CD8-positive, alpha-beta memory T cell (primary cell): ENCODE data around the gene CNNM2. TPM values are rescaled to one million over a fixed set of nuclear protein-coding genes. Genes with fewer than 3 reads are reported as not detected.
"Not testable (repeated sequence)": the region's sequence is repeated elsewhere in the genome, so short reads cannot be mapped to it uniquely, and the experiment has no call there.

Experiments used
- CTCF ChIA-PET: fragments of 350-600 bp; sonication (Branson Sonifier 250); formaldehyde crosslinking; loops from one replicate; lab custom pipeline; 2021; ENCODE audit warnings: antibody characterized with exemption; lab: Charles Lee
- POLR2A ChIA-PET: fragments of 350-600 bp; sonication (Branson Sonifier 250); formaldehyde crosslinking; loops from one replicate; lab custom pipeline; 2021; ENCODE audit warnings: antibody characterized with exemption; lab: Charles Lee
- DNase-seq, 5 donors: peaks; one replicate each; pipeline versions ENCODE4 v3.0.0 to v3.0.0-alpha.2; 2020 to 2022; ENCODE audit warnings: mixed read lengths in 1 of 5
- H3K27ac ChIP-seq: one replicate; pipeline ENCODE4 v1.7.0; 2013; ENCODE audit warnings: low read depth, mild to moderate bottlenecking, low read length, moderate library complexity
- H3K27me3 ChIP-seq: 2 replicates; pipeline ENCODE4 v1.7.0; 2013; ENCODE audit warnings: low read length, mild to moderate bottlenecking; ENCODE audit not compliant: insufficient read depth, poor library complexity, severe bottlenecking
- H3K36me3 ChIP-seq: 2 replicates; pipeline ENCODE4 v1.7.0; 2013; ENCODE audit warnings: mild to moderate bottlenecking, low read length, moderate library complexity; ENCODE audit not compliant: insufficient read depth
- H3K4me1 ChIP-seq: 2 replicates; pipeline ENCODE4 v1.7.0; 2013; ENCODE audit warnings: mild to moderate bottlenecking, low read length, moderate library complexity; ENCODE audit not compliant: insufficient read depth
- H3K4me3 ChIP-seq: 2 replicates; pipeline ENCODE4 v1.7.0; 2013; ENCODE audit warnings: mild to moderate bottlenecking, low read length
- H3K9me3 ChIP-seq: 2 replicates; pipeline ENCODE4 v1.7.0; 2013; ENCODE audit warnings: mild to moderate bottlenecking, low read length
- H3K27ac Mint-ChIP-seq, 8 donors: one replicate each; pipeline ENCODE4 v1.8.0; 2020 to 2021; ENCODE audit warnings: mixed read lengths in 8 of 8, mild to moderate bottlenecking in 6 of 8, inconsistent platforms in 3 of 8, moderate library complexity in 3 of 8
- H3K27me3 Mint-ChIP-seq, 2 donors: one replicate each; pipeline ENCODE4 v1.8.0; 2020 to 2021; ENCODE audit warnings: mixed read lengths in 2 of 2, mild to moderate bottlenecking in 1 of 2, moderate library complexity in 1 of 2
- H3K36me3 Mint-ChIP-seq, 3 donors: one replicate each; pipeline ENCODE4 v1.8.0; 2020 to 2021; ENCODE audit warnings: mixed read lengths in 3 of 3, inconsistent platforms in 1 of 3, mild to moderate bottlenecking in 1 of 3
- H3K4me1 Mint-ChIP-seq, 3 donors: one replicate each; pipeline ENCODE4 v1.8.0; 2020 to 2021; ENCODE audit warnings: mixed read lengths in 3 of 3, inconsistent platforms in 1 of 3, mild to moderate bottlenecking in 1 of 3
- H3K4me3 Mint-ChIP-seq, 7 donors: one replicate each; pipeline ENCODE4 v1.8.0; 2020 to 2021; ENCODE audit warnings: mixed read lengths in 7 of 7, mild to moderate bottlenecking in 6 of 7, moderate library complexity in 4 of 7, inconsistent platforms in 2 of 7
- H3K9me3 Mint-ChIP-seq, 5 donors: one replicate each; pipeline ENCODE4 v1.8.0; 2020 to 2022; ENCODE audit warnings: mixed read lengths in 5 of 5, mild to moderate bottlenecking in 3 of 5, moderate library complexity in 2 of 5, inconsistent platforms in 1 of 5
- polyA plus RNA-seq: library from polyadenylated mRNA; unstranded; fragments of 300-500 nt; fragmentation: Illumina TruSeq; gene quantifications from one replicate; pipeline ENCODE4 v1.2.3, GENCODE V29; 2021
- total RNA-seq, 2 experiments: library from RNA; stranded (reverse); gene quantifications; one replicate each; pipeline ENCODE4 v1.2.3, GENCODE V29; 2021

CNNM2 gene
- total and polyA plus RNA-seq, 3 experiments from 2014 or later: 5.0 to 6.2 (median 6.1) TPM

- H3K27ac Mint-ChIP-seq: peak overlapping the region in 2 of 8 donors; percentile 3 to 18
- DNase-seq: no peak
- H3K4me1 ChIP-seq: no peaks in the 10 kb centered on the region
- peaks cover 11 to 26% (median 14%) of the 10 kb centered on the region in 3 donors for H3K4me1 Mint-ChIP-seq
- H3K36me3 Mint-ChIP-seq: peaks cover 0 to 6% (median 0%) of the 10 kb centered on the region in 3 donors
- no peaks in the 10 kb centered on the region for H3K9me3 Mint-ChIP-seq
- no peak overlapping the region for H3K27ac ChIP-seq
- H3K36me3 ChIP-seq: no peaks in the 10 kb centered on the region
- no peaks in the 10 kb centered on the region for H3K27me3 Mint-ChIP-seq
- no peak overlapping the region for H3K4me3 ChIP-seq
- no peaks in the 10 kb centered on the region for H3K27me3 ChIP-seq
- CTCF ChIA-PET: no interaction called here
- H3K4me3 Mint-ChIP-seq: no peak overlapping the region
- no peaks in the 10 kb centered on the region for H3K9me3 ChIP-seq
- POLR2A ChIA-PET: no interaction called here
Measured at GRCh38 chr10:102975483-102976379, 57.6 kb downstream of the CNNM2 start.

- H3K27ac Mint-ChIP-seq, H3K4me1 ChIP-seq, H3K9me3 Mint-ChIP-seq, H3K36me3 Mint-ChIP-seq, POLR2A ChIA-PET, CTCF ChIA-PET, H3K27ac ChIP-seq, H3K36me3 ChIP-seq, H3K27me3 ChIP-seq, H3K4me3 ChIP-seq, H3K4me3 Mint-ChIP-seq, DNase-seq, H3K27me3 Mint-ChIP-seq, H3K9me3 ChIP-seq: not testable (repeated sequence)
- H3K4me1 Mint-ChIP-seq: peaks cover 12 to 26% (median 14%) of the 10 kb centered on the region in 3 donors
Measured at GRCh38 chr10:102976380-102976726, 58.3 kb downstream of the CNNM2 start.

GRCh38 chr10:102982296-102982695 is 64.2 kb downstream of the CNNM2 start:
- DNase-seq: no peak
- Histone ChIP-seq H3K27ac (no peak overlapping the region), H3K36me3 (no peaks in the 10 kb centered on the region), H3K27me3 (no peaks in the 10 kb centered on the region), H3K4me1 (no peaks in the 10 kb centered on the region), H3K9me3 (no peaks in the 10 kb centered on the region), H3K4me3 (no peak overlapping the region)
- Mint-ChIP-seq H3K4me1 (peaks cover 3 to 9% (median 4%) of the 10 kb centered on the region in 3 donors), H3K27ac (no peak overlapping the region), H3K9me3 (no peaks in the 10 kb centered on the region), H3K36me3 (peaks cover 0 to 13% (median 0%) of the 10 kb centered on the region in 3 donors), H3K4me3 (no peak overlapping the region), H3K27me3 (no peaks in the 10 kb centered on the region)
- POLR2A ChIA-PET: no interaction called here
- CTCF ChIA-PET: no interaction called here

GRCh38 chr10:102984086-102984485 is 66.0 kb downstream of the CNNM2 start:
- DNase-seq: no peak
- Mint-ChIP-seq H3K27ac (peak overlapping the region in 1 of 8 donors; percentile 34), H3K36me3 (peaks cover 0 to 13% (median 0%) of the 10 kb centered on the region in 3 donors), H3K4me3 (no peak overlapping the region), H3K9me3 (no peaks in the 10 kb centered on the region), H3K4me1 (peaks cover 3 to 9% (median 4%) of the 10 kb centered on the region in 3 donors), H3K27me3 (no peaks in the 10 kb centered on the region)
- no peaks in the 10 kb centered on the region for H3K4me1 ChIP-seq
- no peaks in the 10 kb centered on the region for H3K27me3 ChIP-seq
- POLR2A ChIA-PET: no interaction called here
- no peak overlapping the region for H3K4me3 ChIP-seq
- CTCF ChIA-PET: interaction anchor here (1.2 kb wide), 1 partner anchor 10 kb away, joined by 3 read pairs; no protein-coding TSS in a partner anchor
- no peaks in the 10 kb centered on the region for H3K36me3 ChIP-seq
- no peaks in the 10 kb centered on the region for H3K9me3 ChIP-seq
- H3K27ac ChIP-seq: no peak overlapping the region

GRCh38 chr10:102985811-102986210 is 67.7 kb downstream of the CNNM2 start:
- CTCF ChIA-PET: no interaction called here
- H3K4me3 Mint-ChIP-seq: no peak overlapping the region
- no peak overlapping the region for H3K27ac Mint-ChIP-seq

GRCh38 chr10:102988404-102989314 is 70.6 kb downstream of the CNNM2 start:
- H3K36me3 ChIP-seq: no peaks in the 10 kb centered on the region
- no peak for DNase-seq
- CTCF ChIA-PET: no interaction called here
- Mint-ChIP-seq H3K4me1 (peaks cover 4 to 8% (median 7%) of the 10 kb centered on the region in 3 donors), H3K9me3 (no peaks in the 10 kb centered on the region), H3K27me3 (peaks cover 0 to 2% of the 10 kb centered on the region in 2 donors), H3K27ac (peak overlapping the region in 1 of 8 donors; percentile 24), H3K4me3 (no peak overlapping the region), H3K36me3 (peaks cover 0 to 5% (median 0%) of the 10 kb centered on the region in 3 donors)
- H3K27ac ChIP-seq: peak overlapping the region; percentile 52
- H3K4me1 ChIP-seq: no peaks in the 10 kb centered on the region
- H3K9me3 ChIP-seq: no peaks in the 10 kb centered on the region
- H3K27me3 ChIP-seq: no peaks in the 10 kb centered on the region
- POLR2A ChIA-PET: no interaction called here
- H3K4me3 ChIP-seq: no peak overlapping the region

More at GRCh38 chr10:102985811-102986210, 67.7 kb downstream of the CNNM2 start:
- POLR2A ChIA-PET: no interaction called here
- H3K27me3 Mint-ChIP-seq: peaks cover 0 to 2% of the 10 kb centered on the region in 2 donors
- Histone ChIP-seq H3K27me3 (no peaks in the 10 kb centered on the region), H3K4me3 (no peak overlapping the region), H3K36me3 (no peaks in the 10 kb centered on the region), H3K4me1 (no peaks in the 10 kb centered on the region), H3K9me3 (no peaks in the 10 kb centered on the region), H3K27ac (no peak overlapping the region)
- peaks cover 0 to 8% (median 0%) of the 10 kb centered on the region in 3 donors for H3K36me3 Mint-ChIP-seq
- DNase-seq: no peak
- peaks cover under 1 to 9% (median 3%) of the 10 kb centered on the region in 3 donors for H3K4me1 Mint-ChIP-seq
- no peaks in the 10 kb centered on the region for H3K9me3 Mint-ChIP-seq

- no peak overlapping the region for H3K4me3 ChIP-seq
- H3K27me3 Mint-ChIP-seq: peaks cover 0 to 4% of the 10 kb centered on the region in 2 donors
- no peaks in the 10 kb centered on the region for H3K9me3 ChIP-seq
- no peaks in the 10 kb centered on the region for H3K36me3 ChIP-seq
- peak overlapping the region in 2 of 7 donors; percentile 13 to 28 for H3K4me3 Mint-ChIP-seq
- H3K36me3 Mint-ChIP-seq: no peaks in the 10 kb centered on the region
- DNase-seq: peak in 1 of 5 donors; percentile 4
- H3K27ac ChIP-seq: no peak overlapping the region
- H3K9me3 Mint-ChIP-seq: peaks cover 0 to 4% (median 3%) of the 10 kb centered on the region in 5 donors
- POLR2A ChIA-PET: interaction anchor here (0.7 kb wide), 1 partner anchor 41 kb away, joined by 5 read pairs; no protein-coding TSS in a partner anchor
- H3K4me1 ChIP-seq: peaks cover 12% of the 10 kb centered on the region
- peaks cover 10 to 26% (median 21%) of the 10 kb centered on the region in 3 donors for H3K4me1 Mint-ChIP-seq
- no peaks in the 10 kb centered on the region for H3K27me3 ChIP-seq
- CTCF ChIA-PET: interaction anchor here (0.9 kb wide), 1 partner anchor 11 kb away, joined by 3 read pairs; no protein-coding TSS in a partner anchor
- H3K27ac Mint-ChIP-seq: peak overlapping the region in 7 of 8 donors; percentile 46 to 85 (median 74)
Measured at GRCh38 chr10:102994531-102995295, 76.6 kb downstream of the CNNM2 start.
